IMR-90 (cell line): Measurements from ENCODE around the gene RANBP10. TPM values are rescaled to one million over a fixed set of nuclear protein-coding genes. Genes with fewer than 3 reads are reported as not detected.

Experiments used
- ATAC-seq: fragments of 200-7000 bp; cut with Tn5 transposase; 2 replicates; pipeline ENCODE4 v1.9.1; 2020; ENCODE audit warnings: low read depth, mild to moderate bottlenecking, moderate library complexity
- BruUV-seq: library from RNA; stranded (reverse); fragments of 400-500 nt; replicated peaks from 2 replicates; lab custom pipeline; 2021; lab: Mats Ljungman, UMichigan
- CTCF ChIA-PET: fragments of 300-600 bp; formaldehyde crosslinking; extraction: SDS; loops from one replicate; lab custom pipeline; 2021; ENCODE audit warnings: antibody characterized with exemption; lab: Yijun Ruan, JAX
- POLR2A ChIA-PET: fragments of 300-600 bp; sonication (Branson Sonifier 250); formaldehyde crosslinking; loops from one replicate; lab custom pipeline; 2022; ENCODE audit warnings: antibody characterized with exemption; ENCODE audit not compliant: unreplicated experiment; lab: Charles Lee
- DNase-seq: peaks from one replicate; pipeline ENCODE4 v3.0.0; 2013
- H2AFZ ChIP-seq: replicated peaks from 2 replicates; pipeline ENCODE3; 2013; ENCODE audit warnings: low read length, mild to moderate bottlenecking; ENCODE audit not compliant: poor library complexity
- H2AK5ac ChIP-seq: 2 replicates; pipeline ENCODE4 v1.6.1; 2013; ENCODE audit warnings: low read depth, low read length, inconsistent platforms
- H2AK9ac ChIP-seq: replicated peaks from 2 replicates; pipeline ENCODE3; 2013; ENCODE audit warnings: mild to moderate bottlenecking, low read depth, low read length, moderate library complexity; ENCODE audit not compliant: poor library complexity
- H2BK120ac ChIP-seq: 2 replicates; pipeline ENCODE4 v1.6.1; 2013; ENCODE audit warnings: low read depth, low read length, inconsistent platforms
- H2BK15ac ChIP-seq: 3 replicates; pipeline ENCODE4 v1.6.1; 2013; ENCODE audit warnings: low read depth, low read length, inconsistent platforms
- H2BK20ac ChIP-seq: 2 replicates; pipeline ENCODE4 v1.6.1; 2013; ENCODE audit warnings: low read depth, mild to moderate bottlenecking, inconsistent platforms, low read length, moderate library complexity
- H2BK5ac ChIP-seq: 2 replicates; pipeline ENCODE4 v1.6.1; 2013; ENCODE audit warnings: mild to moderate bottlenecking, low read depth, low read length, inconsistent platforms; ENCODE audit not compliant: poor library complexity, severe bottlenecking
- H3K14ac ChIP-seq: replicated peaks from 2 replicates; pipeline ENCODE4 v1.6.1; 2013; ENCODE audit warnings: low read depth, low read length, inconsistent platforms
- H3K18ac ChIP-seq: 2 replicates; pipeline ENCODE4 v1.6.1; 2013; ENCODE audit warnings: low read depth, low read length, control low read depth
- H3K23ac ChIP-seq: 2 replicates; pipeline ENCODE4 v1.6.1; 2013; ENCODE audit warnings: low read depth, low read length, inconsistent platforms
- H3K27ac ChIP-seq: 2 replicates; pipeline ENCODE4 v1.5.1; 2013; ENCODE audit warnings: mild to moderate bottlenecking, control low read depth, low read length; ENCODE audit not compliant: insufficient read depth
- H3K27me3 ChIP-seq: 2 replicates; pipeline ENCODE4 v1.6.1; 2013; ENCODE audit warnings: low read length; ENCODE audit not compliant: control insufficient read depth, insufficient read depth
- H3K36me3 ChIP-seq: 2 replicates; pipeline ENCODE4 v1.6.1; 2013; ENCODE audit warnings: low read length, mixed read lengths; ENCODE audit not compliant: control insufficient read depth, insufficient read depth
- H3K4ac ChIP-seq: 2 replicates; pipeline ENCODE4 v1.6.1; 2013; ENCODE audit warnings: low read depth, low read length, inconsistent platforms
- H3K4me1 ChIP-seq: 2 replicates; pipeline ENCODE4 v1.6.1; 2013; ENCODE audit warnings: low read length, mixed read lengths; ENCODE audit not compliant: control insufficient read depth, insufficient read depth
- H3K4me2 ChIP-seq: 2 replicates; pipeline ENCODE4 v1.6.1; 2013; ENCODE audit warnings: low read depth, mild to moderate bottlenecking, control low read depth, low read length, moderate library complexity
- H3K4me3 ChIP-seq: 2 replicates; pipeline ENCODE4 v1.5.1; 2013; ENCODE audit warnings: low read depth, mild to moderate bottlenecking, control low read depth, low read length, moderate library complexity; ENCODE audit not compliant: insufficient read depth
- H3K56ac ChIP-seq: 2 replicates; pipeline ENCODE4 v1.6.1; 2013; ENCODE audit warnings: low read length, inconsistent platforms; ENCODE audit not compliant: insufficient read depth; ENCODE audit errors: extremely low read depth
- H3K79me1 ChIP-seq, 2 experiments: 2 replicates each; pipeline ENCODE4 v1.6.1; 2013; ENCODE audit warnings: low read length in 2 of 2, inconsistent platforms in 1 of 2, low read depth in 1 of 2
- H3K9ac ChIP-seq: 2 replicates; pipeline ENCODE4 v1.6.1; 2013; ENCODE audit warnings: low read depth, low read length, control low read depth
- H3K9me1 ChIP-seq: 2 replicates; pipeline ENCODE4 v1.6.1; 2013; ENCODE audit warnings: low read length, inconsistent platforms; ENCODE audit not compliant: insufficient read depth
- H3K9me3 ChIP-seq: 2 replicates; pipeline ENCODE4 v1.6.1; 2013; ENCODE audit warnings: low read length; ENCODE audit not compliant: control insufficient read depth, insufficient read depth
- H4K20me1 ChIP-seq: 2 replicates; pipeline ENCODE4 v1.6.1; 2013; ENCODE audit warnings: low read length, inconsistent platforms; ENCODE audit not compliant: insufficient read depth
- H4K5ac ChIP-seq: 2 replicates; pipeline ENCODE4 v1.6.1; 2013; ENCODE audit warnings: mild to moderate bottlenecking, low read depth, low read length, control low read depth
- H4K8ac ChIP-seq, 2 experiments: 2 replicates each; pipeline ENCODE4 v1.6.1; 2013; ENCODE audit warnings: low read depth in 2 of 2, low read length in 2 of 2, control low read depth in 1 of 2, inconsistent platforms in 1 of 2
- H4K91ac ChIP-seq: 2 replicates; pipeline ENCODE4 v1.6.1; 2013; ENCODE audit warnings: low read depth, low read length, inconsistent platforms; ENCODE audit not compliant: insufficient read depth
- BHLHE40 ChIP-seq: fragments of 150-350 bp; IDR thresholded peaks from 2 replicates; pipeline ENCODE4 v1.6.1; 2016; ENCODE audit warnings: mild to moderate bottlenecking, low read depth, low read length
- CEBPB ChIP-seq: IDR thresholded peaks from 2 replicates; pipeline ENCODE4 v1.6.1; 2012; ENCODE audit warnings: low read depth, low read length, improper control_type of control experiment
- CHD1 ChIP-seq: IDR thresholded peaks from 2 replicates; pipeline ENCODE4 v1.6.1; 2012; ENCODE audit warnings: low read depth, low read length, improper control_type of control experiment
- FOS ChIP-seq: fragments of 150-350 bp; IDR thresholded peaks from 2 replicates; pipeline ENCODE4 v1.6.1; 2016; ENCODE audit warnings: low read depth, low read length
- MXI1 ChIP-seq: IDR thresholded peaks from 2 replicates; pipeline ENCODE4 v1.6.1; 2012; ENCODE audit warnings: low read depth, mild to moderate bottlenecking, low read length, moderate library complexity, borderline replicate concordance
- NFE2L2 ChIP-seq: fragments of 150-350 bp; IDR thresholded peaks from 2 replicates; pipeline ENCODE4 v1.6.1; 2016; ENCODE audit warnings: low read depth, mild to moderate bottlenecking, low read length
- RAD21 ChIP-seq: IDR thresholded peaks from 2 replicates; pipeline ENCODE4 v1.6.1; 2012; ENCODE audit warnings: low read length, improper control_type of control experiment
- RCOR1 ChIP-seq: IDR thresholded peaks from 2 replicates; pipeline ENCODE4 v1.6.1; 2012; ENCODE audit warnings: mild to moderate bottlenecking, low read length, improper control_type of control experiment; ENCODE audit not compliant: insufficient replicate concordance
- RFX5 ChIP-seq: IDR thresholded peaks from 2 replicates; pipeline ENCODE4 v1.8.0; 2012; ENCODE audit warnings: low read depth, mild to moderate bottlenecking, low read length, moderate library complexity
- SMC3 ChIP-seq: fragments of 150-350 bp; IDR thresholded peaks from 2 replicates; pipeline ENCODE4 v1.6.1; 2016; ENCODE audit warnings: low read depth, mild to moderate bottlenecking, antibody characterized with exemption, low read length, moderate library complexity
- WGBS, 2 experiments: methylation state at CpG; one replicate each; pipeline versions ENCODE4 v1.1.5 to v1.1.7; 2013; ENCODE audit warnings: missing lambda C conversion rate in 2 of 2; ENCODE audit not compliant: insufficient read length in 1 of 2; ENCODE audit errors: extremely low coverage in 2 of 2; 5-methylcytosine and 5-hydroxymethylcytosine counted together
- dilution Hi-C: fragments of 300-500 bp; cut with HindIII; formaldehyde crosslinking; loops from one replicate; pipeline ENCODE4 v1.14.3; 2018; ENCODE audit warnings: low sequenced_read_pairs; ENCODE audit not compliant: unreplicated experiment
- in situ Hi-C: fragments of 300-500 bp; cut with MboI; formaldehyde crosslinking; loops from 3 replicates; pipeline ENCODE4 v1.14.3; 2019; ENCODE audit warnings: low sequenced_read_pairs, inconsistent platforms, mixed read lengths
- intact Hi-C: fragments of 100-400 bp; cut with micrococcal nuclease; formaldehyde crosslinking; loops from 2 replicates; pipeline ENCODE4 v1.10.0; 2022
- polyA plus RNA-seq, 3 experiments: library from polyadenylated mRNA; depleted of rRNA; stranded (reverse); fragments of >200 nt; gene quantifications; 2 replicates each; pipeline ENCODE4 v1.2.3, GENCODE V29; 2012; ENCODE audit warnings: low replicate concordance in 1 of 3
- total RNA-seq: library from RNA; depleted of rRNA; stranded (reverse); fragments of >200 nt; gene quantifications from 2 replicates; pipeline ENCODE4 v1.2.3, GENCODE V29; 2012
- TF ChIP-seq, protein P1 (sequence below): fragments of 150-350 bp; IDR thresholded peaks from 2 replicates; pipeline ENCODE4 v1.6.1; 2017; ENCODE audit warnings: mild to moderate bottlenecking, antibody characterized with exemption, low read length, low read depth
- TF ChIP-seq, protein P2 (sequence below): conservative IDR thresholded peaks from 2 replicates; pipeline ENCODE4 v1.5.1; 2012; ENCODE audit warnings: mild to moderate bottlenecking, low read depth, low read length, improper control_type of control experiment

Gene RANBP10
- total and polyA plus RNA-seq, 2 of the 4 experiments (the other 2 are of a cell fraction): 2.7 to 12.1 TPM

DNA sequence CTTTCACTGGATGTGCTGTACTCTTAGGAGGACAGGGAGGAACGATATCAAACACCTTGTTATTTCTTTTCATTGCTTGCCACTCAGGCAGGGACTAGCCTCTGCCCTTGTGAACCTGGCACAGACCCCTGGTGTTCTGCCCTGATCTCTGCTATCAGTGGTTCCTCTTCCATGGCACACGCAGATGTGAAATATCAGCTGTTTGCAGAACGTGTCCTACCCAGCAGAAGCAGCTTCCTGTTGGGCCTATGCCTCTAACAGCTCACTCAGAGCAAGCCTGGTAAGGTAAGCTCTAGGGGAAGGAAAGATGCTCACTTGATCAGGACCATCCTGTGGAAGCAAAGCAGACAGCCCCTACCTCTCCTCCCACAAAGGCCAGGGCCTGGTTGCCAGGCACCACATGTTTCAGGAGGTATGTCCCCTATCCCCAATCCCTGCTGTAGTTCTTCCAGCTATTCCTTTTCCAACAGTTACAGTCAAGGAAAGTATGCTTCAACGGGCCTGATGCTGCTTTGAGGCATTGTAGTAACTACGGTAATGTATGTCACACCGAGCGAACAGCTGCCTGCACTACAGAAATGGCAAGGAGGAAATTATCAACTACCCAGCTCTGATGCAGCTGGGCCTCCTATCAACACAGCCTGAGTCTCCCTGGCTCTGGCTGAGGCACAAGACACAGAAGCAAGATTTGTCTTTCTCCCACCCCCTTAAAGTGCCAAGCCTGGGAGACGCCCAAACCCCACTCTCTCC lies 46.0 kb downstream of the RANBP10 start:
- peaks cover 14% of the 10 kb centered on the region for H3K9me1 ChIP-seq
- H4K8ac ChIP-seq: no peak overlapping the region
- ChIA-PET POLR2A (no interaction called here), CTCF (no interaction called here)
- no TSS peak for BruUV-seq
- dilution Hi-C loops (no loop called here), intact Hi-C loops (no loop called here), in situ Hi-C loops (no loop called here)
- H2BK120ac ChIP-seq: no peak overlapping the region
- no peak overlapping the region for H4K91ac ChIP-seq
- H2BK5ac ChIP-seq: no peak overlapping the region
- H2BK20ac ChIP-seq: no peak overlapping the region
- H3K4me2 ChIP-seq: no peak overlapping the region
- peaks cover 6% of the 10 kb centered on the region; the same call in 1 of the 2 replicates for H3K36me3 ChIP-seq
- no peak overlapping the region for H2AFZ ChIP-seq
- no peak overlapping the region for H3K27ac ChIP-seq
- no peak for ATAC-seq
- H3K18ac ChIP-seq: no peak overlapping the region
- no peak overlapping the region for H2AK5ac ChIP-seq
- H2AK9ac ChIP-seq: no peak overlapping the region
- no peak overlapping the region for H4K5ac ChIP-seq
- no peak overlapping the region for H3K4me3 ChIP-seq
- no peak overlapping the region for H3K23ac ChIP-seq
- H2BK15ac ChIP-seq: no peak overlapping the region
- no peak overlapping the region for H3K14ac ChIP-seq
- H3K27me3 ChIP-seq: no peaks in the 10 kb centered on the region
- peaks cover 18% of the 10 kb centered on the region for H4K20me1 ChIP-seq
- H3K4ac ChIP-seq: no peak overlapping the region
- TF ChIP-seq CHD1 (no peak), NFE2L2 (no peak), RFX5 (no peak), RAD21 (no peak), MXI1 (no peak), FOS (no peak), RCOR1 (no peak), SMC3 (no peak), CEBPB (no peak), BHLHE40 (no peak)
- TF ChIP-seq, protein P1, sequence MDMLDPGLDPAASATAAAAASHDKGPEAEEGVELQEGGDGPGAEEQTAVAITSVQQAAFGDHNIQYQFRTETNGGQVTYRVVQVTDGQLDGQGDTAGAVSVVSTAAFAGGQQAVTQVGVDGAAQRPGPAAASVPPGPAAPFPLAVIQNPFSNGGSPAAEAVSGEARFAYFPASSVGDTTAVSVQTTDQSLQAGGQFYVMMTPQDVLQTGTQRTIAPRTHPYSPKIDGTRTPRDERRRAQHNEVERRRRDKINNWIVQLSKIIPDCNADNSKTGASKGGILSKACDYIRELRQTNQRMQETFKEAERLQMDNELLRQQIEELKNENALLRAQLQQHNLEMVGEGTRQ: no peak
- TF ChIP-seq, protein P2, sequence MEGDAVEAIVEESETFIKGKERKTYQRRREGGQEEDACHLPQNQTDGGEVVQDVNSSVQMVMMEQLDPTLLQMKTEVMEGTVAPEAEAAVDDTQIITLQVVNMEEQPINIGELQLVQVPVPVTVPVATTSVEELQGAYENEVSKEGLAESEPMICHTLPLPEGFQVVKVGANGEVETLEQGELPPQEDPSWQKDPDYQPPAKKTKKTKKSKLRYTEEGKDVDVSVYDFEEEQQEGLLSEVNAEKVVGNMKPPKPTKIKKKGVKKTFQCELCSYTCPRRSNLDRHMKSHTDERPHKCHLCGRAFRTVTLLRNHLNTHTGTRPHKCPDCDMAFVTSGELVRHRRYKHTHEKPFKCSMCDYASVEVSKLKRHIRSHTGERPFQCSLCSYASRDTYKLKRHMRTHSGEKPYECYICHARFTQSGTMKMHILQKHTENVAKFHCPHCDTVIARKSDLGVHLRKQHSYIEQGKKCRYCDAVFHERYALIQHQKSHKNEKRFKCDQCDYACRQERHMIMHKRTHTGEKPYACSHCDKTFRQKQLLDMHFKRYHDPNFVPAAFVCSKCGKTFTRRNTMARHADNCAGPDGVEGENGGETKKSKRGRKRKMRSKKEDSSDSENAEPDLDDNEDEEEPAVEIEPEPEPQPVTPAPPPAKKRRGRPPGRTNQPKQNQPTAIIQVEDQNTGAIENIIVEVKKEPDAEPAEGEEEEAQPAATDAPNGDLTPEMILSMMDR: no peak
- no peak overlapping the region for H3K56ac ChIP-seq
- WGBS, 2 experiments: 83% methylated on average over 1 of the region's 8 CpGs; no CpG with 5 or more reads in 1 of the 2 experiments
- H3K9ac ChIP-seq: no peak overlapping the region
- H3K4me1 ChIP-seq: no peaks in the 10 kb centered on the region
- DNase-seq: no peak
- H3K9me3 ChIP-seq: no peaks in the 10 kb centered on the region
- peaks cover 8 to 40% of the 10 kb centered on the region in 2 experiments; a peak in 3 of 4 replicates for H3K79me1 ChIP-seq
